SK-N-SH (cell line): Measurements from ENCODE around the gene BPIFA2. TPM values are rescaled to one million over a fixed set of nuclear protein-coding genes. Genes with fewer than 3 reads are reported as not detected.
A peak's percentile ranks its signal among the peaks of the same experiment; 100 is the strongest.

Experiments
- CTCF ChIA-PET: fragments of 300-600, 350-600 bp; formaldehyde crosslinking; extraction: SDS; loops from one replicate; lab custom pipeline; 2021; lab: Yijun Ruan, JAX
- POLR2A ChIA-PET: fragments of 350-600 bp; sonication (Branson Sonifier 250); formaldehyde crosslinking; extraction: SDS; loops from one replicate; lab custom pipeline; 2020; ENCODE audit warnings: antibody characterized with exemption, inconsistent platforms; lab: Yijun Ruan, JAX
- DNase-seq: peaks from one replicate; pipeline ENCODE4 v3.0.0; 2012
- H2AFZ ChIP-seq: fragments of 200-600 bp; sonication (generic); 2 replicates; pipeline ENCODE4 v1.8.1; 2016; ENCODE audit warnings: antibody characterized with exemption, mild to moderate bottlenecking, low read depth
- H3F3A ChIP-seq: fragments of 200-600 bp; sonication (generic); replicated peaks from 2 replicates; pipeline ENCODE3; 2016; ENCODE audit warnings: antibody characterized with exemption, mild to moderate bottlenecking; ENCODE audit not compliant: insufficient read depth
- H3K27ac ChIP-seq, 2 experiments: fragments of 200-500 bp in 1 of 2; fragments of 200-600 bp in 1 of 2; sonication (Bioruptor generic) in 1 of 2; sonication (generic), shearing (Covaris generic) in 1 of 2; 2 replicates each; pipeline versions ENCODE4 v1.5.1 to v1.6.1; 2014 to 2016; ENCODE audit warnings: low read depth in 2 of 2, inconsistent platforms in 1 of 2, low read length in 1 of 2, mild to moderate bottlenecking in 1 of 2, mixed read lengths in 1 of 2
- H3K27me3 ChIP-seq: fragments of 200-600 bp; sonication (generic), shearing (Covaris generic); 2 replicates; pipeline ENCODE4 v1.6.1; 2016; ENCODE audit warnings: mixed run types; ENCODE audit not compliant: insufficient read depth
- H3K36me3 ChIP-seq, 2 experiments: fragments of 200-500 bp in 1 of 2; fragments of 200-600 bp in 1 of 2; sonication (Bioruptor generic) in 1 of 2; sonication (generic) in 1 of 2; replicated peaks in 1 of 2; 2 replicates each; pipeline versions ENCODE3 to v1.5.1; 2014 to 2016; ENCODE audit warnings: low read length in 1 of 2, mild to moderate bottlenecking in 1 of 2; ENCODE audit not compliant: insufficient read depth in 2 of 2, control insufficient read depth in 1 of 2
- H3K4me1 ChIP-seq, 2 experiments: fragments of 200-500 bp in 1 of 2; fragments of 200-600 bp in 1 of 2; sonication (Bioruptor generic) in 1 of 2; sonication (generic), shearing (Covaris generic) in 1 of 2; 2 replicates each; pipeline versions ENCODE4 v1.5.1 to v1.6.1; 2014 to 2016; ENCODE audit warnings: low read depth in 1 of 2, low read length in 1 of 2, mixed run types in 1 of 2; ENCODE audit not compliant: insufficient read depth in 2 of 2, control insufficient read depth in 1 of 2
- H3K4me2 ChIP-seq: fragments of 200-600 bp; sonication (generic), shearing (Covaris generic); 2 replicates; pipeline ENCODE4 v1.6.1; 2017; ENCODE audit warnings: mixed run types
- H3K4me3 ChIP-seq, 2 experiments: fragments of 200-500 bp in 1 of 2; fragments of 200-600 bp in 1 of 2; sonication (Bioruptor generic) in 1 of 2; sonication (generic), shearing (Covaris generic) in 1 of 2; 2 replicates each; pipeline versions ENCODE4 v1.5.1 to v1.8.1; 2014 to 2016; ENCODE audit warnings: low read depth in 2 of 2, inconsistent platforms in 1 of 2, low read length in 1 of 2, mild to moderate bottlenecking in 1 of 2, mixed read lengths in 1 of 2, moderate library complexity in 1 of 2
- H3K79me2 ChIP-seq: fragments of 200-600 bp; sonication (generic); 2 replicates; pipeline ENCODE4 v1.8.1; 2017; ENCODE audit warnings: mild to moderate bottlenecking; ENCODE audit not compliant: insufficient read depth
- H3K9ac ChIP-seq: fragments of 200-600 bp; sonication (generic); 2 replicates; pipeline ENCODE4 v1.6.1; 2017; ENCODE audit warnings: mixed run types
- H3K9me2 ChIP-seq: fragments of 200-600 bp; sonication (generic); 2 replicates; pipeline ENCODE4 v1.6.1; 2017; ENCODE audit warnings: mixed run types
- H3K9me3 ChIP-seq: fragments of 200-600 bp; sonication (generic); 2 replicates; pipeline ENCODE4 v1.6.1; 2017; ENCODE audit warnings: mixed run types, mild to moderate bottlenecking, moderate library complexity
- H4K20me1 ChIP-seq: fragments of 200-600 bp; sonication (generic); 2 replicates; pipeline ENCODE4 v1.6.1; 2017; ENCODE audit warnings: mild to moderate bottlenecking, mixed run types; ENCODE audit not compliant: insufficient read depth
- RFX5 ChIP-seq: IDR thresholded peaks from 2 replicates; pipeline ENCODE4 v1.6.1; 2012; ENCODE audit warnings: mild to moderate bottlenecking, improper control_type of control experiment, low read length
- SMC3 ChIP-seq: IDR thresholded peaks from 2 replicates; pipeline ENCODE4 v1.6.1; 2012; ENCODE audit warnings: low read depth, low read length, improper control_type of control experiment
- WGBS: methylation state at CpG from one replicate; pipeline ENCODE4 v1.1.6; 2017; ENCODE audit warnings: low lambda C conversion rate; 5-methylcytosine and 5-hydroxymethylcytosine counted together
- polyA plus RNA-seq, 3 experiments: library from polyadenylated mRNA; depleted of rRNA; stranded (reverse); fragments of >200 nt; gene quantifications; 2 replicates each; pipeline ENCODE4 v1.2.3, GENCODE V29; 2012
- TF ChIP-seq, protein P1 (sequence below): IDR thresholded peaks from 2 replicates; pipeline ENCODE4 v1.4.0; 2012; ENCODE audit warnings: low read depth
- TF ChIP-seq, protein P2 (sequence below): IDR thresholded peaks from 2 replicates; pipeline ENCODE4 v1.6.1; 2012; ENCODE audit warnings: mild to moderate bottlenecking, low read depth, low read length, moderate library complexity
- TF ChIP-seq, protein P3 (sequence below): fragments of 200-600 bp; sonication (generic); IDR thresholded peaks from 2 replicates; pipeline ENCODE4 v1.6.1; 2017; ENCODE audit warnings: antibody characterized with exemption, mild to moderate bottlenecking, moderate library complexity
- TF ChIP-seq, protein P4 (sequence below): IDR thresholded peaks from 2 replicates; pipeline ENCODE4 v1.4.0; 2012; ENCODE audit warnings: low read depth, borderline replicate concordance
- TF ChIP-seq, protein P5 (sequence below): IDR thresholded peaks from 2 replicates; pipeline ENCODE4 v1.4.0; 2012; ENCODE audit warnings: low read depth, borderline replicate concordance

The BPIFA2 gene
- polyA plus RNA-seq, 1 of the 3 experiments (the other 2 are of a cell fraction), result not detected

DNA sequence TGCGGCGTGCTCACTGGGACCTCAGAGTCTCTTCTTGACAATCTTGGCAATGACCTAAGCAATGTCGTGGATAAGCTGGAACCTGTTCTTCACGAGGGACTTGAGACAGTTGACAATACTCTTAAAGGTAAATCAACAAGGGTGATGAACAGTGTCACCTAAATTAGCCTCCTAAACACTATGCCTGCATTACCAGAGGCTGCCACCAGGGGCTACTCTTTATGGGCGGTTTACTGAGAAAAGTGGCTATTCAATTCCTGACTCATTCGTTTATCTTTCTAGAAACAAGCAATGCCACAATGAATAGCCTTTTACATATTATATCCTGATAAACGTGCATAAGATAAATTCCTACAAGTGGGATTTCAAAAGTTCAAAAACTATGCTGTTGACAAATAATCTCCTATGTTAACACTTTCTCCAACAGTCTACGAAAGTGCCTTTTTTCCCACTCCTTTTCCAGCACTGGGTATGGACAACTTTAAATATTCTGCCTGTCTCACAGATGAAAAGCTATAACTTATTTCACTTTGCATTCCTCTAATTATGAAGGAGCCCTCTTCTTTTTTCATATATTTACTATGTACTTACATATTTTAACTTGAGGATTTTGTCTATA lies 1.3 kb downstream of the BPIFA2 start:
- Histone ChIP-seq H3K4me1 (no peaks in the 10 kb centered on the region), H2AFZ (no peak overlapping the region), H3K9me3 (peaks cover 4% of the 10 kb centered on the region; the same call in 1 of the 2 replicates), H3K36me3 (no peaks in the 10 kb centered on the region), H3F3A (no peaks in the 10 kb centered on the region), H4K20me1 (no peaks in the 10 kb centered on the region), H3K79me2 (no peaks in the 10 kb centered on the region), H3K9ac (no peak overlapping the region), H3K4me3 (no peak overlapping the region), H3K9me2 (no peaks in the 10 kb centered on the region), H3K27me3 (peaks cover 12% of the 10 kb centered on the region; the same call in 1 of the 2 replicates), H3K4me2 (no peak overlapping the region), H3K27ac (no peak overlapping the region)
- POLR2A ChIA-PET, result no interaction called here
- DNase-seq, result no peak
- 11% methylated on average over 8 of the region's 8 CpGs for WGBS
- CTCF ChIA-PET, result interaction anchor here (0.9 to 1.0 kb wide), 2 partner anchors 11 to 66 kb away, joined by 3 to 4 read pairs; no protein-coding TSS in a partner anchor
- TF ChIP-seq, protein P1, sequence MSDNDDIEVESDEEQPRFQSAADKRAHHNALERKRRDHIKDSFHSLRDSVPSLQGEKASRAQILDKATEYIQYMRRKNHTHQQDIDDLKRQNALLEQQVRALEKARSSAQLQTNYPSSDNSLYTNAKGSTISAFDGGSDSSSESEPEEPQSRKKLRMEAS, result no peak
- TF ChIP-seq SMC3, result no peak
- TF ChIP-seq, protein P2, sequence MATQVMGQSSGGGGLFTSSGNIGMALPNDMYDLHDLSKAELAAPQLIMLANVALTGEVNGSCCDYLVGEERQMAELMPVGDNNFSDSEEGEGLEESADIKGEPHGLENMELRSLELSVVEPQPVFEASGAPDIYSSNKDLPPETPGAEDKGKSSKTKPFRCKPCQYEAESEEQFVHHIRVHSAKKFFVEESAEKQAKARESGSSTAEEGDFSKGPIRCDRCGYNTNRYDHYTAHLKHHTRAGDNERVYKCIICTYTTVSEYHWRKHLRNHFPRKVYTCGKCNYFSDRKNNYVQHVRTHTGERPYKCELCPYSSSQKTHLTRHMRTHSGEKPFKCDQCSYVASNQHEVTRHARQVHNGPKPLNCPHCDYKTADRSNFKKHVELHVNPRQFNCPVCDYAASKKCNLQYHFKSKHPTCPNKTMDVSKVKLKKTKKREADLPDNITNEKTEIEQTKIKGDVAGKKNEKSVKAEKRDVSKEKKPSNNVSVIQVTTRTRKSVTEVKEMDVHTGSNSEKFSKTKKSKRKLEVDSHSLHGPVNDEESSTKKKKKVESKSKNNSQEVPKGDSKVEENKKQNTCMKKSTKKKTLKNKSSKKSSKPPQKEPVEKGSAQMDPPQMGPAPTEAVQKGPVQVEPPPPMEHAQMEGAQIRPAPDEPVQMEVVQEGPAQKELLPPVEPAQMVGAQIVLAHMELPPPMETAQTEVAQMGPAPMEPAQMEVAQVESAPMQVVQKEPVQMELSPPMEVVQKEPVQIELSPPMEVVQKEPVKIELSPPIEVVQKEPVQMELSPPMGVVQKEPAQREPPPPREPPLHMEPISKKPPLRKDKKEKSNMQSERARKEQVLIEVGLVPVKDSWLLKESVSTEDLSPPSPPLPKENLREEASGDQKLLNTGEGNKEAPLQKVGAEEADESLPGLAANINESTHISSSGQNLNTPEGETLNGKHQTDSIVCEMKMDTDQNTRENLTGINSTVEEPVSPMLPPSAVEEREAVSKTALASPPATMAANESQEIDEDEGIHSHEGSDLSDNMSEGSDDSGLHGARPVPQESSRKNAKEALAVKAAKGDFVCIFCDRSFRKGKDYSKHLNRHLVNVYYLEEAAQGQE, result no peak
- TF ChIP-seq, protein P3, sequence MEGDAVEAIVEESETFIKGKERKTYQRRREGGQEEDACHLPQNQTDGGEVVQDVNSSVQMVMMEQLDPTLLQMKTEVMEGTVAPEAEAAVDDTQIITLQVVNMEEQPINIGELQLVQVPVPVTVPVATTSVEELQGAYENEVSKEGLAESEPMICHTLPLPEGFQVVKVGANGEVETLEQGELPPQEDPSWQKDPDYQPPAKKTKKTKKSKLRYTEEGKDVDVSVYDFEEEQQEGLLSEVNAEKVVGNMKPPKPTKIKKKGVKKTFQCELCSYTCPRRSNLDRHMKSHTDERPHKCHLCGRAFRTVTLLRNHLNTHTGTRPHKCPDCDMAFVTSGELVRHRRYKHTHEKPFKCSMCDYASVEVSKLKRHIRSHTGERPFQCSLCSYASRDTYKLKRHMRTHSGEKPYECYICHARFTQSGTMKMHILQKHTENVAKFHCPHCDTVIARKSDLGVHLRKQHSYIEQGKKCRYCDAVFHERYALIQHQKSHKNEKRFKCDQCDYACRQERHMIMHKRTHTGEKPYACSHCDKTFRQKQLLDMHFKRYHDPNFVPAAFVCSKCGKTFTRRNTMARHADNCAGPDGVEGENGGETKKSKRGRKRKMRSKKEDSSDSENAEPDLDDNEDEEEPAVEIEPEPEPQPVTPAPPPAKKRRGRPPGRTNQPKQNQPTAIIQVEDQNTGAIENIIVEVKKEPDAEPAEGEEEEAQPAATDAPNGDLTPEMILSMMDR, result peak; percentile 53
- no peak for TF ChIP-seq RFX5
- TF ChIP-seq, protein P4, sequence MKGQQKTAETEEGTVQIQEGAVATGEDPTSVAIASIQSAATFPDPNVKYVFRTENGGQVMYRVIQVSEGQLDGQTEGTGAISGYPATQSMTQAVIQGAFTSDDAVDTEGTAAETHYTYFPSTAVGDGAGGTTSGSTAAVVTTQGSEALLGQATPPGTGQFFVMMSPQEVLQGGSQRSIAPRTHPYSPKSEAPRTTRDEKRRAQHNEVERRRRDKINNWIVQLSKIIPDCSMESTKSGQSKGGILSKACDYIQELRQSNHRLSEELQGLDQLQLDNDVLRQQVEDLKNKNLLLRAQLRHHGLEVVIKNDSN, result no peak
- TF ChIP-seq, protein P5, sequence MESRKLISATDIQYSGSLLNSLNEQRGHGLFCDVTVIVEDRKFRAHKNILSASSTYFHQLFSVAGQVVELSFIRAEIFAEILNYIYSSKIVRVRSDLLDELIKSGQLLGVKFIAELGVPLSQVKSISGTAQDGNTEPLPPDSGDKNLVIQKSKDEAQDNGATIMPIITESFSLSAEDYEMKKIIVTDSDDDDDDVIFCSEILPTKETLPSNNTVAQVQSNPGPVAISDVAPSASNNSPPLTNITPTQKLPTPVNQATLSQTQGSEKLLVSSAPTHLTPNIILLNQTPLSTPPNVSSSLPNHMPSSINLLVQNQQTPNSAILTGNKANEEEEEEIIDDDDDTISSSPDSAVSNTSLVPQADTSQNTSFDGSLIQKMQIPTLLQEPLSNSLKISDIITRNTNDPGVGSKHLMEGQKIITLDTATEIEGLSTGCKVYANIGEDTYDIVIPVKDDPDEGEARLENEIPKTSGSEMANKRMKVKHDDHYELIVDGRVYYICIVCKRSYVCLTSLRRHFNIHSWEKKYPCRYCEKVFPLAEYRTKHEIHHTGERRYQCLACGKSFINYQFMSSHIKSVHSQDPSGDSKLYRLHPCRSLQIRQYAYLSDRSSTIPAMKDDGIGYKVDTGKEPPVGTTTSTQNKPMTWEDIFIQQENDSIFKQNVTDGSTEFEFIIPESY, result no peak
